NCI-H345 (cell line): ENCODE results near the gene KIF14.
"Not testable (repeated sequence)": the region's sequence is repeated elsewhere in the genome, so short reads cannot be mapped to it uniquely, and the experiment has no call there.

Source experiments
- DNase-seq: peaks from one replicate; lab custom pipeline; 2025; lab: John Stamatoyannopoulos, UW

Gene KIF14

DNA sequence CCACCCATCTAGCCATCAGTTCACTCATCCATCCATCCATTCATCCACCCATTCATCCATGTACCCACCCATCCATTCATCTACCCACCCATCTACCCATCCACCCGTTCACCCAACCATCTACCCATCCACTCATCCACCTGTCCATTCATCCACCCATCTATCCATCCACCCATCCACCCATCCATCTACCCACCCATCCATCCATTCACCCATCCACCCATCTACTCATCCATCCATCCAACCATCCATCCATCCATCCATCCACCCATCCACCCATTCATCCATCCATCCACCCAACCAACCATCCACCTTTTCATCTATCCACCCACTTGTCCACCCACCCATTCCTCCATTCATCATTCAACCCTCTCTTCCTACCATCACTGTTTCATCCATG lies 80.3 kb downstream of the KIF14 start:
- no peak for DNase-seq

DNA sequence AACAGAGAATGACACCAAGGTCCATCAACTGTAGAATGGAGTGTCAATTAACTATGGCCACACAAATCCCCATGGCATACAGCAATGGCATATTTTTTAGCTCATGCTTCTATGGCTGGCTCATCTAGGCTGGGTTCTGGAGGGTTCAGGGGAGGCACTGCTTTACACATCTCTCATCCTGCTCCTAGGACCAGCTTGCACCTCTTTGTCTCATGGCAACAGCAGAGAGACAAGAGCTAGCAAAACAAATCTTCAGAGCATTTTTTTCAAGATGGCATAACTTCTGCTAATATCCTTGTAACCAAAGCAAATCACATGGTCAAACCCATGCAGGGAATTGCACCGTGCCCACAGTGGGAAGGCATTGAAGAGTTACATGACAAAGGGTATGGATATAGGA lies 82.4 kb downstream of the KIF14 start:
- no peak for DNase-seq

DNA sequence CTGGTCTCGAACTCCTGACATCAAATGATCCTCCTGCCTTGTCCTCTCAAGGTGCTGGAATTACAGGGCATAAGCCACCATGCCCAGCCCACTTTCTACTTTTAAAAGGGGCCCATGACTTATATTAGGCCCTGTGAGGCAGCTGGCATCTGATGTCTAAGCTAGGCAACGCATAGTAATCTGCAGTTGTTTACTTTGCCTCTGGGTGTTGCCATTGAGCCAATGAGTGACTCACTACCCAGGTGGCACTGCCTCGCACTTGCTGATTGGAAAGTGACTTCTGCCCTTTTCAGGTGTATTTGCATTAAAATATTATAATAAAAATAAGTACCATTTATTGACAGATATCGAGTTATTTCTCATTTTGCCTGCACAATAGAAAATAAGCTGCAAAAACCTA lies 84.9 kb downstream of the KIF14 start:
- peak; percentile 40 for DNase-seq

DNA sequence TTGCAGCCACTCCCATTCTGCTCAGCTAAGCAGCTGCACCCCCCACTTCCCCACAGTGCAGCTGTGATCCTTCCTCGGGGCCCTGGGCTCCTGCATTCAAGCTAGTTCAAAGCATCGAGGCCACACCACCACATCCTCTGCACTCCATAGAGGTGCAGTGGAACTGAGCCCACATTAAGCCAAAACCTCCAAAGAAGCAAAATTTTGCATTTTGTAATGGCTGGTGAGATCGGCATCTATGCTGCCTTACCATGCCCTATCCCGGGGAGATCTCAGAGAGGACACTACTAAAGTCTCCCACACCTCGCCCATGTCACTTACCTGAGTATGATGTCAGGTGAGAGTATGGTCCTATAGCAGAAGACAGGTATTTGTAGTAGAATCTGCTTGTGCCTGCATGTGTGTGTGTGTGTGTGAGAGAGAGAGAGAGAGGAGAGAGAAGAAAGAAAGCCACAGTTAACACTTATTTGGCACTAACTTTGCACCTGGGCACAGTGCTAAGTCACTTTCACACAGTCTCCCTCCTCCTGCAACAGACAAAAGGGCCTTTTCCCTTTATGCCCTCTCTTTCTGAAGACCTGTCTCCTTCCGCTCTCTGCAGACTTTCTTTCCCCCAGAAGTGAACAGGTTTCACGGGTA lies 89.8 kb downstream of the KIF14 start:
- no peak for DNase-seq

DNA sequence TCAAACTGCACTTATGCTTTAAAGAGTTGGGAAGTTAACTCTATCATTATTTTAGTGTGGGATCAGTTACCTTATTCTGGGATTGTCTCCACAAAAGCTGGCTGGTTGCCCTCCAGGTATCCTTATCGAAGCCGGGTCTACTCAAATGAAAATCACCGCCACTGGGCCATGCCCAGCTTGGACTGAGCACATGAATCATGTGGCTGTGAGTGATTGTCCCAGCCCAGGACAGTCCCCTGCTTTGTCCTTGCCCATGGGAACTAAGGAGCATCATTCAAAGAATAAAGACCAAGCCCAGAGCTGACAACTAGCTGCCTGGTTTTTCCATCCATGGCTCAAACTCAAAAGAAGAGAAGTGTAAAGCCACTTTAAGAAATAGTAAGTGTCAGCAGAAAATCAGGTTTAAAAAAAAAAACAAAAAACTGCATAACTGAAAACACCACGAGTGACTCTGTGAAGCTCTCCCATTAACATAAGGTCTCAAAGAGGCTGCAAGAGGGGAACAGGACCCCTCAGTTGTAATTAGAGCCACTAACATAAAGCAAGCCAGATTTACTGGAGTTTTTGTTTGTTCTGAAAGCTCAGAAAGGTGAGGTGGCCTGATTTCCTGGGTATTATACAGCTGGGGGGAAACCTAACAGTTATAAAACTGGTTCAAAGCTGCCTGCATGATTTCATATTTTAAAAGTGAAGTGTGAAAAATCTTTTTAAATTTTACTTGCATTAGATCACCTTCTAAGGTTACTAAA lies 91.5 kb downstream of the KIF14 start:
- DNase-seq, result no peak

DNA sequence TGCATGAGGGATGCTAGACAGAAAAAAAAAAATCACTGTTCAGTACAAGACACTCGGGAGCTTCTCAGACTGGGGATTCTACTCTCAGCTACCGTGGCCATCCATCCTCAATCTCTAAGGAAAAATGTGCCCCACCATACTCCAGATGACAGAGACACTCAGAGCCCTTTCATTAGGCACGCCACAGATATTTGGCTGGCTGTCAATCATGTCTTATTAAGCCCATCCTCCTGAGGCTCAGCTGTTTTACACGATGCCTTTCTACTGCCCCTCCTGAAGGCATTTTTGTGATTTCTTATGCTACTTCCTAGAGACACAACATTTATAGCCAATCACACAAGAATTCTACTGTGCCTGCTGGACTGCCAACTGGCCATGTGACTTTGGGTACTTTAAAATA lies 92.9 kb downstream of the KIF14 start:
- no peak for DNase-seq

DNA sequence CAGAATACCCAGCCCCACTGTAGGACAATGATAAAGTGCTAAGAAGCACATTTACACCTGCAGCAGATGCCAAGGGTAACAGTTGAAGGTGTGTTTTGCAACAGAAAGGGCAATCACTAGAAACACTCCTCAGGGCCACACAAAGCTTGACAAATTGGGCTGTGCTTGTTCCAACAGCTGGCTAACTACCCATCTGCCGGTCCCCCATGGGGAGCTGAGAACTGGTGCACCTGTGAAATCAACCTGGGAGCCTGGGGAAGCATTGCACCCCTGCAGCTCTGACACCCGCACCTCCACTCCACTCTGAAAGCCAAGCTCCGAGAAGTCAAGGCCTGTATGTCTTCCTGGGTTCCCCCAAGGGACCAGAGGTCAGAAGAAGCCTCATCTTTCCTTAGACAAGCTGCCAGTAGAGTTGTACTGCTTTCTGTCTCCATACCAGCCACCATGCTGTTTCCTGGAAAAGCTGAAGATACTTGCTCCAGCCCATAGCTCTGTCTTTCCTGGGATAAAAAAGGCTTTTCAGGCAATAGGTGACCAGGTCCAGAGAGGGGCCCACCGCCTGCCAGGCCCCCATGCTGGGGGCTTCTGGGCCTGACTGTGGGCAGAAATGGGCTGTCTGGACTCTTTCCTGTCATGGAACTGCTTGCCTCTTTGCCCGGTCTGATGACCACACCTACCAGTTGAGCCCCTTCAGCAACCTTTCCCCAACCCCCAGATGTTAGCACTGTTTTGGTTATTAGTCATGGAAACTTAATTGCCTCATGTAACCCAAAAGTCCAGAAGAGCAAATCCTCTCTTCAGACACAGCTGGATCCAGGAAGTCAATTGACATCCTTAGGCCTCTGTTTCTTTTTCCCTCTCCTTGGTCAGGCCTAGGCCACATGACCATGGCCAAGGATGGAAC lies 93.6 kb downstream of the KIF14 start:
- peak; percentile 41 for DNase-seq

DNA sequence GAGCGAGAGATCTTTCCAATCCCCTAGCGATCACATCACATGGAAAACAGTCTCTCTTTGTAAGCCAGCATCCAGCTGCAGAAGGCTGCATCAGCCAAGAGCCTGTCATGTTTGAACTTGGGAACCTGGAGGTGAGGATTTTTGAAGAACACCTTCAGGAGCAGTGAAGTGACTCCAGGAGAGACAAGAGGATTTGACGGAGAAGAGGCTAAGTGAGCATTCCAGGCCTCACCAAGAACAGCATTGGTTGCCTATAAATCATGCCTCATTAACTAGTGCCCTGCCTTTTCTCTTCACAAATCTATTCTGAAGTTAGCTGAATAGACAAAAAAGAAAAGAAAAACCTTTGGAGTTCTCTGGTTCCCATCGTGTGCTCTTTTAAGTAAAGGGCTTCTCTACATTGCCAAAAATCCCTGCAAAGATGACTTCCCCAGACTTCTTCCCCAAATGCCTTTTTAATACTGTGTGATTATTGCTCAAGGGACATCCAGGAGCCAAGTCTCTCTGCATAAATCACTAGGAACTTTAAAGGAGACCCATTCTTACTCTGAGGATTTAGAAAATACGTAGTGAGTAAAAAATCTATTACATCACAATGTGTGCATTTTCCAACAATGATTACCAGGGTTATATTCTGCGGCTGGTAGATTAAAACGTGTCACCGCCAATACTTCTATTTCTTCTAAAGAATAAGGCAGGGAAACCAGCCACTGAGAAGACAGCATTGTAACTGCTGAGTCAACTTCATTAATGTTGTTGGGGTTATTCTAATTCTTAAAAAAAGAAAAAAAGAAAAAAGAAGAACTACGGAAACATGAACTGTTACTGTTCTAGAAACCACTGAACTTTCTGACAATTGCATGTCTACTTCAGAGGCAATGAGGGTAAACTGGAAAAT lies 95.2 kb downstream of the KIF14 start:
- DNase-seq, result no peak

DNA sequence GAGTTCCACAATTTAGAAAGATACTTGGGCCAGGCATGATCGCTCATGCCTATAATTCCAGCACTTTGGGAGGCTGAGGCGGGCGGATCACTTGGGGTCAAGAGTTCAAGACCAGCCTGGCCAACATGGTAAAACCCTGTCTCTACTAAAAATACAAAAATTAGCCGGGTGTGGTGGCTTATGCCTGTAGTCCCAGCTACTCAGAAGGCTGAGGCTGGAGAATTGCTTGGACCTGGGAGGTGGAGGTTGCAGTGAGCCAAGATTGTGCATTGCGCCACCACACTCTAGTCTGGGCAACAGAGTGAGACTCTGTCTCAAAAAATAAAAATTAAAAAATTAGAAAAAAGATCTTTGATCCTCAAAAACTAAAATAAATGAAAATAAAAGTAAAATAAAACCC lies 96.0 kb downstream of the KIF14 start:
- DNase-seq, result not testable (repeated sequence)

DNA sequence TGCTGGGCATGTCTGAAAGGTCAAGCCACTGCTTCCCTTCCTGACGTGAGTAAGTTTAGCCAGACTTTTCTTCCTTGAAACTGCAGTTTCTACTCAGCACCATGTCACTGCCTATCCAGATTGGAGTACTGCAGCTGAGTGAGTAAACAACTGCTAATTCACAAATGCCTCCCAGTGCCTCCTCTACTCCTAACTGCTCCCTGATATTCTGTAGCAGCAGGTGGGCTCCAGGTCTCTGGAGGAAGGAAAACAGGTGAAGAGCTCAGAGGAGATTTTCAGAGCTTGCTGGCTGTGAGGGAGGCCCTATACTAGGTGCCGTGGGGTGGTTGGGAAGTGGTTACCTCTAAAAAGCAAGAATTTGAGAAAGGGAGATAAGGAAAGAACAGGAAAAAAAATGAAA lies 96.5 kb downstream of the KIF14 start:
- peak; percentile 33 for DNase-seq

DNA sequence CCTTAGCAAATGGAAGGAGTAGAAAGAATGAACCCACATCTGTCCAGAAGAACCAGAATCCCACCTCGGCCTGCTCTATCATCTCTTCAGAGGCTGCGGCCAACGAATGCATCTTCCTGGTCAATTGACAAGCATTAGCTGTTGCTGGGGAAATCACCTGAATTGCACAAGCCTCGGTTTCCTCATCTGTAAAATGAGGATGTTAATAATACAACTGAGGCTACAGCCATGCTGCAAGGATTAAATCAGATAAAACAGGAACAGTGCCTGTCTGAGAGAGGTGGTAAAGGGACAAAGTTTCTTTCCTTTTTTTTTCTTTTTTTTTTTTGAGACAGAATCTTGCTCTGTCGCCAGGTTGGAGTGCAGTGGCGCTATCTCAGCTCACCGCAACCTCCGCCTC lies 99.8 kb downstream of the KIF14 start:
- DNase-seq, result no peak

DNA sequence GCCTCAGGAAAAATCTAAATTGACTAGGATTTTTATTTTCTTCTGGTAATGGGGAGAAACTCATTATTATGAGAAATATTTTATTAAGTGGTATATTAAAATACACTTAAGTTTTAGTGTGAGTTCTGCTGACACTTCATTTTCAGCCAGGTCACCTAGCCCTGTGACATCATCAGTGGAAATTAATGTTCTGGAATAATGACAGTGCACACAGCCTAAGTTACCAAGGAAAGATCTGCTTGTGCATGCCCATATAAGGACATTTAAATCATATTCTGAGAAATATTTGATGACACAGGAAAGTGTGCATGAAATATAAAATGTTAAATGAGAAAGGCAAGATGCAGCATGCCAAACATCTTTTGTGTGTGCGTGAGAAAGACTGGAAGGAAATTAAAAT lies 102.0 kb downstream of the KIF14 start:
- DNase-seq, result no peak

DNA sequence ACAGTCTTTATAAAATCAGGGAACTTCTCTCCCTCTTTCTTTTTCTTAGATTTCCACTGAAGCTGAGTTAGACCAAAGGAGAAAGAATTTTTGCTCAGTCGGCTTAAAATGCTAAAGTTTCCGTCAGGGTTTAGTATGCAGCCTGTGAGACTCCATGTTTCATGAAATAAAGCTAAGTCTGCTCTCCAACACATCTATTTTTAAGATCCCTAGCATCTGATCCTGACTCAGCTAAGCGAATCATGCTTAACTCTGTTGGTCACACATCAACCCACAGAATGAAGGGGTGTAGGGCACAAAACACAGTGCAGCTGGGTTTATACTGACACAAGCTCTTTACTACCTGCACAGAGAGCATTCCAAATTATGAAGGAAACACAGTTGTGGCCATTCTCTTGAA lies 108.4 kb downstream of the KIF14 start:
- DNase-seq, result no peak

DNA sequence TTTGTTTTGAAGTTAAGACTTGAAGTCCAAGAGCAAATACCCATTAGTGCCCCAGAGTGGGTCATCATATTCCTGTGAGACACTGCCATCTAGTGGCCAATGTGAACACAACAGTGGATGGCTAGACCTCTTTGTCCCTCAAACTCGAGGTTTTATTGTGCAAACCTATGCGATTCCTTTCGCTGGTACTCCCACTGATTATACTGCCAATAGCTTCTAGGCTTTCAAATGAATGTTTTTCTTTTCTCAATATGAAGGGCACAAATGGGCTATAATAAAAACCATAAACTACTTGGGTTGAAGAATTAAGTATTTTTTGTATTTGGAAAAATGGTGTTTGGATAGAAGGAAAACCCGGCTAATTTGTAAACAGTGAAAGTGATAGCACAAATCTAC lies 110.3 kb downstream of the KIF14 start:
- DNase-seq, result peak; percentile 85

DNA sequence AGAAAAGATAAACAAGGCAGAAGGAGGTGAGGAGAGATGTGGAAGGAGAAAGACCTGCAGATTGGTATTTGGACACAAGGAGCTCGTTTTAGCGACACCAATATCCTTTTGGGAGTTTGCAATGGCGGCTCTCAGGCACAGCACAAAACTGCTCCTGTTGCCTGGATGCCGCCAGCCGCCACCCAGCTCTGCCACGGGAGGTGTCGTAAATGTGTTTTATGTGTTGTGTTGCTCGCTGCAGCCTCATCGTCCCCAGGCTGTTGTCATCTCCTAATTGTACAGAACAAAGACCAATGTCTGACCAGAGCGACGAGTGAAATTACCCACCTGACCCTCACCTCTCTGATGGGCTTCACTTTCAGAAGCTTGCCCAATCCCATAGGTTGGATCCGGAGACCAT lies 114.1 kb downstream of the KIF14 start:
- no peak for DNase-seq

DNA sequence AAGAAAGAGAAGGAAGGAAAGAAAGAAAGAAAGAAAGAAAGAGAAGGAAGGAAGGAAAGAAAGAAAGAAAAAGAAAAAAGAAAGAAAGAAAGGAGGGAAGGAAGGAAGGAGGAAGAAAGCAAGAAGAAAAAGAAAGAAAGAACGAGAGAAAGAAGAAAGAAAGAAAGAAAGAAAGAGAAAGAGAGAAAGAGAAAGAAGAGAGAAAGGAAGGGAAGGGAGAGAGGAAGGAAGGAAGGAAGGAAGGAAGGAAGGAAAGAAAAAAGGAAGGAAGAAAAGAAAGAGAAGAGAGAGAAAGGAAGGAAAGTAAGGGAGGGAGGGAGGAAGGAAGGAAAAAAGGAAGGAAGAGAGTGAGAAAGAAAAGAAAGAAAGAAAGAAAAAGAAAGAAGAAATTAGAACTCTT lies 115.3 kb downstream of the KIF14 start:
- DNase-seq, result no peak
